LHCN-M2 (cell line): ENCODE data around the gene FLOT1. TPM values are rescaled to one million over a fixed set of nuclear protein-coding genes. Genes with fewer than 3 reads are reported as not detected.
A peak's percentile ranks its signal among the peaks of the same experiment; 100 is the strongest.
"Not testable (repeated sequence)": the region's sequence is repeated elsewhere in the genome, so short reads cannot be mapped to it uniquely, and the experiment has no call there.

Experiments used
- DNase-seq: peaks from one replicate; pipeline ENCODE4 v3.0.0-alpha.2; 2012; ENCODE audit warnings: low read depth
- total RNA-seq: library from RNA; depleted of rRNA; stranded (reverse); fragments of >200 nt; gene quantifications from 2 replicates; pipeline ENCODE4 v1.2.3, GENCODE V29; 2014

Gene FLOT1
- total RNA-seq, 1 experiment from 2014 or later = 208 TPM

DNA sequence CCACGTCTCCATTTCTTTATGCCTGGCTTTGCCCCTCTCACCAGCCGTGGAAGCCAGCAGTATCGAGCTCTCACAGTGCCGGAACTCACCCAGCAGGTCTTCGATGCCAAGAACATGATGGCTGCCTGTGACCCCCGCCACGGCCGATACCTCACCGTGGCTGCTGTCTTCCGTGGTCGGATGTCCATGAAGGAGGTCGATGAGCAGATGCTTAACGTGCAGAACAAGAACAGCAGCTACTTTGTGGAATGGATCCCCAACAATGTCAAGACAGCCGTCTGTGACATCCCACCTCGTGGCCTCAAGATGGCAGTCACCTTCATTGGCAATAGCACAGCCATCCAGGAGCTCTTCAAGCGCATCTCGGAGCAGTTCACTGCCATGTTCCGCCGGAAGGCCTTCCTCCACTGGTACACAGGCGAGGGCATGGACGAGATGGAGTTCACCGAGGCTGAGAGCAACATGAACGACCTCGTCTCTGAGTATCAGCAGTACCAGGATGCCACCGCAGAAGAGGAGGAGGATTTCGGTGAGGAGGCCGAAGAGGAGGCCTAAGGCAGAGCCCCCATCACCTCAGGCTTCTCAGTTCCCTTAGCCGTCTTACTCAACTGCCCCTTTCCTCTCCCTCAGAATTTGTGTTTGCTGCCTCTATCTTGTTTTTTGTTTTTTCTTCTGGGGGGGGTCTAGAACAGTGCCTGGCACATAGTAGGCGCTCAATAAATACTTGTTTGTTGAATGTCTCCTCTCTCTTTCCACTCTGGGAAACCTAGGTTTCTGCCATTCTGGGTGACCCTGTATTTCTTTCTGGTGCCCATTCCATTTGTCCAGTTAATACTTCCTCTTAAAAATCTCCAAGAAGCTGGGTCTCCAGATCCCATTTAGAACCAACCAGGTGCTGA, 18.4 kb downstream of the FLOT1 start:
- DNase-seq = not testable (repeated sequence)

DNA sequence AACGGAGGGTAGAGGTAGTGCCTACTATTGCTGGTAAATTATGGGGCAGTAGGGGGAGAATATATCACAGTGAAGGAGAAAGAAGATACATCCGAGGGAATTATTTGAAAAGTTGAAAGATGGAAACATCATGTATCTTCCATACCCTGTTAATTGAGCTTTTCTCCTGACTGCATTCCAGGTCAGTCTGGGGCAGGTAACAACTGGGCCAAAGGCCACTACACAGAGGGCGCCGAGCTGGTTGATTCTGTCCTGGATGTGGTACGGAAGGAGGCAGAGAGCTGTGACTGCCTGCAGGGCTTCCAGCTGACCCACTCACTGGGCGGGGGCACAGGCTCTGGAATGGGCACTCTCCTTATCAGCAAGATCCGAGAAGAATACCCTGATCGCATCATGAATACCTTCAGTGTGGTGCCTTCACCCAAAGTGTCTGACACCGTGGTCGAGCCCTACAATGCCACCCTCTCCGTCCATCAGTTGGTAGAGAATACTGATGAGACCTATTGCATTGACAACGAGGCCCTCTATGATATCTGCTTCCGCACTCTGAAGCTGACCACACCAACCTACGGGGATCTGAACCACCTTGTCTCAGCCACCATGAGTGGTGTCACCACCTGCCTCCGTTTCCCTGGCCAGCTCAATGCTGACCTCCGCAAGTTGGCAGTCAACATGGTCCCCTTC, 19.2 kb downstream of the FLOT1 start:
- DNase-seq = not testable (repeated sequence)

DNA sequence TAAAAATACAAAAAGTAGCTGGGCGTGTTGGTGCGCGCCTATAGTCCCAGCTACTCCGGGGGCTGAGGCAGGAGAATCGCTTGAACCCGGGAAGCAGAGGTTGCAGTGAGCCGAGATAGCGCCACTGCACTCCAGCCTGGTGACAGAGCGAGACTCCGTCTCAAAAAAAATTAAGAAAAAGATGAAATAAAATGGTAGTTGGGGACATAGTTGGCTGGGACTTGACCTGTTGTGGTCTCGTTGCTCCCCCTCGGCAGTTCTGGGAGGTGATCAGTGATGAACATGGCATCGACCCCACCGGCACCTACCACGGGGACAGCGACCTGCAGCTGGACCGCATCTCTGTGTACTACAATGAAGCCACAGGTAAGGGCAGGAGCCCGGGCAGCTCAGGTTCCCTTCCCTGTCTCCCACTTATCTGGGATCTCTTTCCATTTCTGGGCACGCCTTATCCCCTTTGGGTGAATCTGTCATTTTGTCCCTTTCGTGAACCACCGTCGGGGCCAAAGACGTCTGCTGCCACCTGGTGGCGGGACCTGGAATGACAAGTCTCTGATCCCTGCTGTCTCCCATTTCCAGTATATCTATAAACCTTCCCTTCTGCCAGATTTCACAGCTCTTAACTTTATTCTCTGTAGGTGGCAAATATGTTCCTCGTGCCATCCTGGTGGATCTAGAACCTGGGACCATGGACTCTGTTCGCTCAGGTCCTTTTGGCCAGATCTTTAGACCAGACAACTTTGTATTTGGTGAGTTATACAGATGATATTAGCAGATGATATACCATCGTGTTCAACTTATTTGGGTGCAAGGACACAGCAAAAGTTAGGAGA, 20.0 kb downstream of the FLOT1 start:
- peak; percentile 78 for DNase-seq

DNA sequence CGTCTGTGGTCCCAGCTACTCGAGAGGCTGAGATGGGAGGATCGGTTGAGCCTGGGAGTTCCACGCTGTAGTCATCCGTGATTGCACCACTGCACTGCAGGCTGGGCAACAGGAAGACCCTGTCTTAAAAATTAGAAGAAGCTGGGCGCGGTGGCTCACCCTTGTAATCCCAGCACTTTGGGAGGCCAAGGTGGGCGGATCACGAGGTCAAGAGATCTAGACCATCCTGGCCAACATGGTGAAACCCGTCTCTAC, 20.5 kb downstream of the FLOT1 start:
- DNase-seq = peak; percentile 43

DNA sequence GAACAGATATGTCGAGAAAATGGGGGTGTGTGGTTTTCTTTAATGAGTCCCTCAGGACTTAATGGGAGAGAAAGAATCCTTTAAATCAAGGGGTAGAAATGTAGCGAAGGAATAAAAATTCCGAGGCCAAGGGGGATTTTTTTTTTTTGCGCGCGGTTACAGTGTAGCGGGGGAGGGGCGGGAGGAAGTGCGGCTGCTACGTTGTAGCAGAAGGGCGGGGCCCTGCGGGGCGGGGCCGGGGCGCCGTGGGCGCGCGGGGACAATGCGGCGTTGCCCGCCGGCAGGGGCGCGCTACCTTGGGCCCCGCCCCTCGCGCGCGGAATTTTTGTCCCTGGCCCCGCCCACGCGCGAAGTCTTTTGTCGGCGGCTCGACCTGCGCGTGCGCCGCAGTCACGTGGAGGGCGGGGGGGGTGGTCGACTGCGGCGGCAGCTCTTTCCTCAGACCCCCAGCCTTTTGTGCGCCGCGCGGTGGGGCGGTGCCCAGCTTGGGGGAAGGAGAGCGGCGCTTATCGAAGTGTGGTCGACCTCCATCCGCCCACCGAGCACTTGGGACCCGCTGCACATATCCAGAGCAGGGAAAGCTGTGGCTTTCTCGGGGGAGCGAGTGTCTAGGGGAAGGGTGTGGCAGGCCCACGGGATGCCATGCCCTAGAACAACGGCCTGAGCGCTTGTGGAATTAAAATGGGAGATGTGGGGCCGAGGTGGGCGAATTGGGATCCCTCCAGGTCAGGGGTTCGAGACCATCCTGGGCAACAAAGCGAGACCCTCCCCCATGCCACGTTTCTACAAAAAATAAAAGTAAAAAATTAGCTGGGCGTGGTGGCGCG, 21.1 kb downstream of the FLOT1 start:
- peak; percentile 87 for DNase-seq

DNA sequence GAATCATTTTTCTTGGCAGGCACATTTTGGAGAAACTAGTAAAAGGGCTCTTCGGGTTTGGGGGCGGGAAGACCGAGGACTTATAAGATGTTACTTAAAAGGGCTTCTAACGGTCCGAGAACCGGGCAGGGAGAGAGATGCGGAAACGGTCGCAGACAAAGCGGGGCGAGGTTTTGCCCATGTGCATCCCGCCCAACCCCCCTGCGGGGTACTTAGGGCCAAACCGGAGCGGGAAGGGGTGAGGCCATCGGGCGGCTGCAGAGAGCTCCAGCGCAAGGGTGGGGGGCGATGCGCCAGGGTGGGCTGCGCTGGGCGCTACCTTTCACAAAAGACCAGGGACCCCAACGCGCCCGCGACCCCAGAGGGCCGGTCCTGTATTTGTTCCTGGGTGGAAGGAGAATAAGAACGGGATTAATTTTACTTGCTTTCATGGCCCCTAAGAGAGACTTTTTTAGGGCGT, 21.7 kb downstream of the FLOT1 start:
- DNase-seq = peak; percentile 58

DNA sequence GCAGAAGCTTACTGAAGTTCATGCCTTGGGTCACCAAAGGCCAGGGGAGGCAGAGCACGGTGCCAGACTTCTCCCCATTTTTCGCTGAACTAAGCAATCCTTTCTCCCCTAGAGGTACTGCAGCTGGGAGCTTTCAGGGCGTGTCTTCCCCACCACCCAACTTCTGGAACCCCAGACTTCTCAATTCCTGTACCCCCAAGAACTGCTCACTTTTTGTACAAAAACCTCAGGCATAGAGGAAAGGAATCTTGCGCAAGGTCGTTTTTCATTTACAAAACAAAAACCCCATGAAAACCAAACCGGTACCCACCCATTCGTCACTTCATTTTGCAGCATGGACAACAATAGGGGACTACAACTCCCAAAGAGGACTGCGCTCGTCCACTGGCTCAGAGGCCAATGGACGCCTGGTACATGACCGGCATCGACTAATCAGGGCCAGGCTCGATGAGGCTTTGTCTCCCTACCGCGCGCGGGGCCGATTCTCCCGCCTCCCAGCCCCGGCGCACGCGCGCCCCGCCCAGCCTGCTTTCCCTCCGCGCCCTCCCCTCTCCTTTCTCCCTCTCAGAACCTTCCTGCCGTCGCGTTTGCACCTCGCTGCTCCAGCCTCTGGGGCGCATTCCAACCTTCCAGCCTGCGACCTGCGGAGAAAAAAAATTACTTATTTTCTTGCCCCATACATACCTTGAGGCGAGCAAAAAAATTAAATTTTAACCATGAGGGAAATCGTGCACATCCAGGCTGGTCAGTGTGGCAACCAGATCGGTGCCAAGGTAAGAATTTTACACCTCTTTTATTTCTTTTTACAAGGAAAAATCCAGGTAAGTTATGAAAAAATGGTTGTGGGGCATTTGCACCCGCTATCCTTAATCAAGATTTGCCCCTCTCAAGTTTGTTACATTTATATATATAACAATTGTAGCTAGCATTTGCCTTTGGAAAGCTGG, 22.4 kb downstream of the FLOT1 start, which contains the start of gene TUBB:
TSS of gene TUBB (plus strand) at position 562 of the 947 bp plus-strand sequence. CDS start at position 717, 155 bp downstream.
- peak; percentile 99 for DNase-seq

DNA sequence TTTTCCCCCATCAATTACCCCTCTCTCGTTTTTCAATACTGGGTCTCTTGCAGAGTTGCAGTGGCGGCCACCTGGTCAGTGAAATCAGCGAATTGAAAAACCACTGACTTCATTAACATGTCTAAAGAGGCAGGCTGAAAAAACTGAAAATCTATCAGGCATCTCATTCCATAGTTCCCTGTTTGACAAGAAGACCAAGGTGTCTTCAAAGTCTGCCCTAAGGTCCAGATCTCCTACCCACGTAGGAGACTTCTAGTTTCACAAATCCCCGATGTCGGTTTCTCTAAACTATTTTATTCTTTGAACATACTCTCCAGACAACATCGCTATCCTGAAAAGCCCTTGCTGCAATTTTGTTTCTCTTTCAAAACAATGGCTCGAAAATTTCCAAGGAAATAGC, 23.1 kb downstream of the FLOT1 start:
- DNase-seq = no peak

DNA sequence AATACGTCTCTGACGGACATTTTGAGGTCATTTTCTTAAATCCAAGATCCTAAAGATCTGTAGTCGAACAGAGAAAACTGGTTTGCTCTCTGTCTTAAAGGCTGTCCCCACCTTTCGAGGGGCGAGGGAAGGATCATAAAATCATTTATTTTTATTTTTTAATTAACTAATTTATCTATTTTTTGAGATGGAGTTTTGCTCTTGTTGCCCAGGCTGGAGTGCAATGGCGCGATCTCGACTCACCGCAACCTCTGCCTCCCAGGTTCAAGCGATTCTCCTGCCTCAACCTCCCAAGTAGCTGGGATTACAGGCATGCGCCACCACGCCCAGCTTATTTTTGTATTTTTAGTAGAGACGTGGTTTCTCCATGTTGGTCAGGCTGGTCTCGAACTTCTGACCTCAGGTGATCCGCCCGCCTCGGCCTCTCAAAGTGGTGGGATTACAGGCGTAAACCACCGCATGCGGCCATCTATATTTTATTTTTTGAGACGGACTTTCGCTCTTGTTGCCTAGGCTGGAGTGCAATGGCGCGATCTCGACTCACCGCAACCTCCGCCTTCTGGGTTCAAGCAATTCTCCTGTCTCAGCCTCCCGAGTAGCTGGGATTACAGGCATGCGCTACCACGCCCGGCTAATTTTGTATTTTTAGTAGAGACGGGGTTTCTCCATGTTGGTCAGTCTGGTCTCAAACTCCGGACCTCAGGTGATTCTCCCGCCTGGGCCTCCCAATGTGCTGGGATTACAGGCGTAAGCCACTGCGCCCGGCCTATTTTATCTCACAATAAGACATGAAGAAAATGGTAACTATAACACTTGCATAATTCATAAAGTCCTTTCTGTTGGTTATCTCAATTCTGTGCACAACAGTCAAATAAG, 24.4 kb downstream of the FLOT1 start:
- not testable (repeated sequence) for DNase-seq

DNA sequence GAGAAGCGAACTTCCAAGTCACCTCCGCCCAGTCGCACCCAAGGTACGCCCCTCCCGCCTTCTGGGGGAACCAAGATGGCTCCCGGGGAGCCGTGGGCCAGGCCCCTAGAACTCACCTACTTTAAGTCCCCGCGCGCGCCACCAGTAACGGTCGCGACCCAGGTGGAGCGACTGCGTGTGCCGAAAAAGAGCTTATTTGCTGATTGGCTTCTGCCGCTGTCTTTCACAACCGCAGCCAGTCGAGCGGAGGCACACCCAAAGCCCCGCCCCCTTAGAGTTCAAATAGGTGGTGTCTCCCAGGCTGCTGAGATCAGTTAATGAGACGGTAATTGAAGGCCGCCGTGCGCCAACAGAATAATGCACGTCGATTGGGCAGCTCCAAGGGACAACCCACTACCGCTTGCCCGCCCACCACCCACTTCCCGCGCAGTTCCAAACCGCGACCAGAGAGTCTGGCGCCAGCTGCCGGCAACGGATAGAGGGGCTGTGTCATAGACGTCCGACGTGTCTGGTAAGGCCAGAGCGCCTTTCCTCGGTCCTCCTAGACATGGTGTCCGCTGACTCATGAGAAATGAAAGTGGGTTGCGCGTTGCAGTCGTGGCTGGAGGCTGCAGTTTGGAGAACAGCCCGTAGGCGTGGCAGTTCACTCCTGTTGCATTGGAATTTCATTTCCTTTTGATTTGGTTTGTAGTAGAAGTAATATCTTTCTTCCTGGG, 25.2 kb downstream of the FLOT1 start, which contains the start of gene MDC1:
TSS of gene MDC1 (minus strand) at position 153 of the 716 bp plus-strand sequence. CDS start 2,106 bp downstream, outside the sequence.
- DNase-seq = peak; percentile 100

DNA sequence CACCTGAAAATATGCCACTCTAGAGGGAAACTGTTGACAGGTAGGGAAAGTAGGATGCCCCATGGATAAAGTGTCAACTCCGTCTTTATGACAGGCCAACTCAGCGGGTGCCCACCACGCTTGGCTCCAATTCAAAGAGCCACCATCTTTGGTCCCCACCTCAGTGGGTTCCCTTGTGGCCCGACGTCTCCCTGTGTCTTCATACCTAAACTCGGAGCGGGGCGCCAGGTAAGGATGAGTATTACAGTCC, 25.7 kb downstream of the FLOT1 start:
- no peak for DNase-seq

DNA sequence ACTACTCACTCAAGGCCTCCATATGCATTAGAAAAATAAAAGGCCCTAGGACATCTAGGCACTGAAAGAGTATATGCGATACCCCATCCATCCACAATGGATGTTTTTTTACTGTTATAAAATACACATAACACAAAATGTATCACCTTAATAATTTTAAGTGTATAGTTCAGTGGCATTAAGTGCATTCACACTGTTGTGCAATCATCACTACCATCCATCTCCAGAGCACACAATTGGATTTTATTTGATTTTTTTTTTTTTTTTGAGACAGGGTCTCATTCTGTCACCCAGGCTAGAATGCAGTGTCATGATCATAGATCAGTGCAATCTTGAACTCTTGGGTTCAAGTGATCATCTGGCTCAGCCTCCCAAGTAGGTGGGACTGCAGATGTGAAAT, 28.2 kb downstream of the FLOT1 start:
- no peak for DNase-seq

DNA sequence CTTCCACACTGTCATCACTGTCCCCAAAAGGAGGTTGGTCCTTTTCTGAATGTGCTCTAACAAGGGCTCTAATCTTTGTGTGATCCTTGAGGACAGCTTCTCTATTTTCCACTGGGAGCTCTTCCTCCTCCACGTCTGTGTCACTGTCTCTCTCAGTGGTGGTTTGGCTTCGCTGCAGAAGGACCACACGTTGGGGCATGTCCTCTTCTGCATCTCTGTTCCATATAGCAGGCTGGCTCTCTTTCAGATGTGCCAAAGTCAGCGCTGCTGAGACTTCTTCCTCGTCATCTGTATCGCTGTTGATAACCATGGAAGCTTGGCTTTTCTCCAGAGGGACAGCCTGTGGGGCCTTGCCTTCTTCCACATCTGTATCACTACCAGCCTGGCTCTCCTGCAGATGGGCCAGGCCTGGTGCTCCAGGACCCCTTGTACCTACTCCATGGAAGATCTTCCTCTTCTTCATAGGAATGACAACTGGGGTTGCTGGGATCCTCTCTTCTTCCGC, 30.0 kb downstream of the FLOT1 start:
- no peak for DNase-seq

DNA sequence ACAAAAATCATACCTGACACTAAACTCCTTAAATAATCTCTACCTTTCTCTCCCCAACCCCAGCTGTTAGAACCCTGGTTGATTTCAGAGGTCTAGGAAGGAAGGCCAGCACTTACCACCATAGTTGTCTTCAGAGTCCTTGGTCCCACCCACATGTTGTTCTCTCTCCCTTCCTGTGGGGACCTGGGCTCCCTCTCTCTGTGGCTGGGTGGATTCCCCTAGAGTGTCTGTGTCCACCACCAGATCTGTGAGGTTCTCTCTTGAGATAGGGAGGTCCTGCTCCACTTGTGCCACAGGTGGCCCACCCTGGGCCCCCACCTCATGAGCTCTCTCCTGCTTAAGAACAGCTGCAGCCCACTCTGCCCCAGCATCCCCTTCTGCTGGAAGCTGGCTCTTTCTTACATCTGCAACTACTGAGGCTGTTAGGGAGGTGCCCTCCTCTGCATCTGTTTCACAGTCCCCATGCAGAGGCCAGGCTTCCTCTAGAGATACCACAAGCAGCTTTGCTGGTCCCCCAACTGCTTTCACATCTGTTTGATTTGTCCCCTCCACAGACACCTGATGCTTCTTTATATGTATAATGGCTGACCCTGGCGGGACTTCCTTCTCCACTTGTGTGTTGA, 30.6 kb downstream of the FLOT1 start:
- no peak for DNase-seq

DNA sequence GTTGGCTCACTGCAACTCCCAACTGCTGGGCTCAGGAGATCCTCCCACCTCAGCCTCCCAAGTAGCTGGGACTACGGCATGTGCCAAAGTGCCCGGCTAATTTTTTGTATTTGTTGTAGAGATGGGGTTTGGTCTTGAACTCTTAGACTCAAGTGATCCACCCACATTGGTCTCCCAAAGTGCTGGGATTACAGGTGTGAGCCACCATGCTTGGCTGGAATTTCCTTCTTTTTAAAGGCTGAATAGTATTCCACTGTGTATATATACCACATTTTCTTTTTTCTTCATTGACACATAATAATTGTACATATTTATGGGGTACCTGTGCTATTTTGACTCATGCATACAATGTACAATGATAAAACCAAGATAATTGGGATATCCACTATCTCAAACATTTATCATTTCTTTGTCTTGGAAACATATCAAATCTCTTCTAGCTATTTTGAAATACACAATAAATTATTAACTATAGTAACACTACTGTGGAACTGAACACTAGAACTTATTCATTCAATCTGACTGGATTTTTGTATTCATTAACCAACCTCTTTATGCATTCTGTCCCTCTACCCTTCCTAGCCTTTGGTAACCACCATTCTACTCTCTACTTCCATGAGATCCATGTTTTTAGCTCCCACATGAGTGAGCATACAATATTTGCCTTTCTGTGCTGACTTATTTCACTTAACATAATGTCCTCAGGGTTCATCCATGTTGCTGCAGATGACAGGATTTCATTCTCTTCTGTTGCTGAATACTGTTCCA, 33.2 kb downstream of the FLOT1 start:
- no peak for DNase-seq

DNA sequence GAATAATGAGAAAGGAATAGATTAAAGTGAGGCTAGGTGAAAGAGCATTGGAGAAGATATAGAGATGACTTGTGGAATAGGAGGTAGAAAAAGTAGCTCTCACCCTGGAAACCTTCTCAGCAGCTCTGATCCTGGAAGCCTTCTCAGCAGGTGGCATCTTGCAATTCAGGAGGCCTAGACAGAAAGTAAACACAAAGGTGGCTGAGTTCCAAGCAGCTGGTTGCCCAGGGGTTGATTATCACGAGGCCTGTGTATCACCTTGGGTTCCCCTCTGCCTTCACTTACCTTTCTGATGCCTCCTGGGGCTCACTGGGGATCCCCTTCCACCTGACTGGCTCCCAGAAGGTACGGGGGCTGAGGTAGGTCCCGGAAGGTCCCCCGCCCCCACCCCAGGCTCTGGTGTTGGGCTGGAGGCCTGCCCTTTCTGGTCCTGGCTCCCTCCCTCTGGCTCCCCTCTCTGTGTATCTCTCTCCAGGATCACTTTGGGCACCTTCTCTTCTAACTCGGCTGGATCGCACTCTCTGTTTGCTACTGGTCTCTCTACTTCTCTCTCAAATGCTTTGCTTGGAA, 35.1 kb downstream of the FLOT1 start:
- no peak for DNase-seq

DNA sequence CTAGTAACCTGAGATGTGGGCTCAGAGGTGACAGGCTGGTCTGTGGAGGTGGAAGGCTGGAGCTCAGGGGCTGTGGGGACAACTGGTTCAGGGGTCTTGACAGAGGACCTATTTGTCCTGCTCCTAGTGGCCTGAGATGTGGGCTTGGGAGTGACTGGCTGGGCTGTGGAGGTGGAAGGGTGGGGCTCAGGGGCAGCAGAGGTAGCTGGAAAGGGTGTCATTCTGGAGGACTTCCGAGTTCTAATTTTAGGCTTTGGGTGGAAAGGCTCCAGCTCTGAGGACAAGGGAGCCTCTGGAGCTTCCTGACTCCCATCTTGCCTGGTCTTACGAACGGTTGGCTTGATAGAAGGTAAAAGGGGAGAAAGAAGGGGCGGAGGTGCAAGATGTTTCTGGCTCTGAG, 36.9 kb downstream of the FLOT1 start:
- no peak for DNase-seq
